GM21717 (cell line): ENCODE measurements around the gene CAPN11.
A peak's percentile ranks its signal among the peaks of the same experiment; 100 is the strongest.

Experiments
- ATAC-seq: cut with Tn5 transposase; IDR thresholded peaks from one replicate; pipeline ENCODE4 v1.9.1; 2021; ENCODE audit warnings: mild to moderate bottlenecking, moderate library complexity; ENCODE audit not compliant: unreplicated experiment

CAPN11 gene

GRCh38 chr6:44152533-44152932 lies 6.1 kb upstream of the CAPN11 start:
- no peak for ATAC-seq

GRCh38 chr6:44154067-44154466 lies 4.6 kb upstream of the CAPN11 start:
- ATAC-seq = no peak

- ATAC-seq = no peak
Observed at GRCh38 chr6:44156494-44157151, 2.0 kb upstream of the CAPN11 start.

- ATAC-seq = no peak
Observed at GRCh38 chr6:44157152-44157521, 1.5 kb upstream of the CAPN11 start.

GRCh38 chr6:44161997-44162338 lies 3.3 kb downstream of the CAPN11 start:
- ATAC-seq = no peak

GRCh38 chr6:44162876-44163625 lies 4.4 kb downstream of the CAPN11 start:
- ATAC-seq = no peak

- no peak for ATAC-seq
Observed at GRCh38 chr6:44166116-44166515, 7.5 kb downstream of the CAPN11 start.

- no peak for ATAC-seq
Observed at GRCh38 chr6:44166591-44167184, 8.1 kb downstream of the CAPN11 start.

GRCh38 chr6:44167567-44167966 lies 8.9 kb downstream of the CAPN11 start:
- ATAC-seq = no peak

- ATAC-seq = no peak
Observed at GRCh38 chr6:44169154-44169553, 10.5 kb downstream of the CAPN11 start.

- no peak for ATAC-seq
Observed at GRCh38 chr6:44169886-44170570, 11.4 kb downstream of the CAPN11 start.

GRCh38 chr6:44171899-44172546 lies 13.4 kb downstream of the CAPN11 start:
- no peak for ATAC-seq

- peak; percentile 61 for ATAC-seq
Observed at GRCh38 chr6:44172731-44173500, 14.3 kb downstream of the CAPN11 start.

- ATAC-seq = no peak
Observed at GRCh38 chr6:44176130-44176761, 17.6 kb downstream of the CAPN11 start.

- no peak for ATAC-seq
Observed at GRCh38 chr6:44176762-44177509, 18.3 kb downstream of the CAPN11 start.

- no peak for ATAC-seq
Observed at GRCh38 chr6:44177691-44178423, 19.2 kb downstream of the CAPN11 start.

GRCh38 chr6:44178424-44179071 lies 19.9 kb downstream of the CAPN11 start:
- no peak for ATAC-seq

GRCh38 chr6:44179072-44179536 lies 20.5 kb downstream of the CAPN11 start:
- no peak for ATAC-seq
